ENCODE data around the gene TRIO. TPM values are rescaled to one million over a fixed set of nuclear protein-coding genes. Genes with fewer than 3 reads are reported as not detected.

TRIO gene
- total and polyA plus RNA-seq, 2 donors (not counting 3 experiments of a cell fraction or from before 2014, with no cell fraction given), result 82.9 to 248 TPM

DNA sequence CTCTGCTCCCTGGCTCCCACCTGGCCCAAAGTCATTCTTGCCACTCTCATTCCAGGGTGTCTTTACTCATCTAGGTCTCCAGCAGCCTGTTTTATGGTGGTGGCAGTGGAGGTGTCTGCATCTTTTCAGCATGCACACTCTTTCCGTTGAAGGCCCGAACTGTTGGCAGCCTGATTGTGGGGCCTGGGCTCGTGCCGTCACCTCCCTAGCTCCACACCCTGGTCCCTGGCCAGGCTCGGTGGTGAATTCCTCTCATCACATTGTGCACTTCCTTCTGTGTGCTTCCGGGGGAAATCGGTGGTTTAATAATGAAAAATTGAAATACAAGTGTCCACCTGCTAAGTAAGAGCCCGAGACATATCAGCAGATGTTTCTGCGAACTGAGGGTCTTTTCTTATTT lies 214.3 kb downstream of the TRIO start:
- Histone ChIP-seq H3K27ac (ENCODE audit: insufficient read depth, low read depth, low read length) (no peak overlapping the region), H3K9me1 (replicated peaks; ENCODE audit: control insufficient read depth, extremely low read depth, insufficient read depth, low read length) (no peaks in the 10 kb centered on the region), H3K9me3 (replicated peaks; ENCODE audit: control insufficient read depth, insufficient read depth, low read length) (no peaks in the 10 kb centered on the region), H3K27me3 (ENCODE audit: control insufficient read depth in 2 of 2, insufficient read depth in 2 of 2, low read length in 2 of 2) (no peaks in the 10 kb centered on the region), H3K79me2 (ENCODE audit: control insufficient read depth, insufficient read depth, low read length) (peaks cover 37% of the 10 kb centered on the region), H2AFZ (ENCODE audit: low read depth, low read length) (no peak overlapping the region), H3K4me1 (ENCODE audit: control insufficient read depth, extremely low read depth, insufficient read depth, low read length) (peaks cover 29% of the 10 kb centered on the region), H3K4me3 (replicated peaks in 1 of 3; ENCODE audit: insufficient read depth in 1 of 3, low read depth in 1 of 3, low read length in 3 of 3) (no peak overlapping the region), H3K36me3 (ENCODE audit: control insufficient read depth in 2 of 2, extremely low read depth in 1 of 2, insufficient read depth in 2 of 2, low read length in 2 of 2) (peaks cover 12 to 17% of the 10 kb centered on the region in 2 experiments), H4K20me1 (replicated peaks; ENCODE audit: control insufficient read depth, extremely low read depth, insufficient read depth, low read length) (peaks cover 2% of the 10 kb centered on the region), H3K4me2 (ENCODE audit: insufficient read depth, low read length) (peak overlapping the region; percentile 13), H3K9ac (replicated peaks; ENCODE audit: extremely low read depth, insufficient read depth, low read length) (no peak overlapping the region)
- ChIA-PET CTCF (interaction anchor here (0.7 to 2.7 kb wide), 4 partner anchors 42 to 370 kb away, joined by 3 to 16 read pairs (median 4); no protein-coding TSS in a partner anchor), POLR2A (no interaction called here)
- peak; percentile 67 for FAIRE-seq
- dilution Hi-C loops (cut with MboI; ENCODE audit: extremely low pct_ligation_motif_present, low sequenced_read_pairs), result no loop called here
- intact Hi-C loops (cut with micrococcal nuclease), result no loop called here
- peak; percentile 22 for DNase-seq (ENCODE audit: low read depth, low spot score)
- BruUV-seq (replicated peaks), result no TSS peak
- no peak for TF ChIP-seq JUN (IDR thresholded peaks at IDR 0.05; ENCODE audit: borderline replicate concordance, insufficient read depth, insufficient read length, low read depth)

DNA sequence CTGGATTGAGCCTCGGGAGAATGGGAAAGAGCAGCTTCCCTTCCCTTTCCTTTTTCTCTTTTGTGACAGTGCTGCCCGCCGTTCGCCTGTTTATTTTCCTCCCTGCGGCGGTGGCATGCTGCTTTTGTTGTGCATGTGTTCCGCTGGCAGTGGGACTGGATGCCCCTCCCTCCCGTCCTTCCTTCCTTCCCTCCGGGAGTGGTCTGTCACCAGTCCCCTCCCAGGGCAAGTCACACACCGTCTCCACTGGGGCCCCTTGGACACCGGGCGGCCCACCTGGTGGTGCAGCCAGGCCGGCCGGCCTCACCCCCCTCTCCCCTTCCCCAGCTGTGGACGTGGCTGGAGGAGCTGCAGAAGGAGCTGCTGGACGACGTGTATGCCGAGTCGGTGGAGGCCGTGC lies 214.7 kb downstream of the TRIO start:
- intact Hi-C loops (cut with micrococcal nuclease) (no loop called here), dilution Hi-C loops (cut with MboI; ENCODE audit: extremely low pct_ligation_motif_present, low sequenced_read_pairs) (no loop called here)
- no peak overlapping the region for H3K4me3 ChIP-seq (replicated peaks in 1 of 3; ENCODE audit: insufficient read depth in 1 of 3, low read depth in 1 of 3, low read length in 3 of 3)
- CTCF ChIA-PET, result interaction anchor here (1.2 to 2.7 kb wide), 2 partner anchors 291 to 370 kb away, joined by 4 to 16 read pairs; no protein-coding TSS in a partner anchor
- H3K4me2 ChIP-seq (ENCODE audit: insufficient read depth, low read length), result no peak overlapping the region
- no peak overlapping the region for H2AFZ ChIP-seq (ENCODE audit: low read depth, low read length)
- H3K27ac ChIP-seq (ENCODE audit: insufficient read depth, low read depth, low read length), result no peak overlapping the region
- no peaks in the 10 kb centered on the region for H3K9me3 ChIP-seq (replicated peaks; ENCODE audit: control insufficient read depth, insufficient read depth, low read length)
- no peaks in the 10 kb centered on the region for H3K27me3 ChIP-seq (ENCODE audit: control insufficient read depth in 2 of 2, insufficient read depth in 2 of 2, low read length in 2 of 2)
- POLR2A ChIA-PET, result no interaction called here
- peaks cover 12 to 17% of the 10 kb centered on the region in 2 experiments for H3K36me3 ChIP-seq (ENCODE audit: control insufficient read depth in 2 of 2, extremely low read depth in 1 of 2, insufficient read depth in 2 of 2, low read length in 2 of 2)
- no peaks in the 10 kb centered on the region for H3K9me1 ChIP-seq (replicated peaks; ENCODE audit: control insufficient read depth, extremely low read depth, insufficient read depth, low read length)
- FAIRE-seq (no peak), DNase-seq (ENCODE audit: low read depth, low spot score) (no peak)
- H3K9ac ChIP-seq (replicated peaks; ENCODE audit: extremely low read depth, insufficient read depth, low read length), result no peak overlapping the region
- peaks cover 2% of the 10 kb centered on the region for H4K20me1 ChIP-seq (replicated peaks; ENCODE audit: control insufficient read depth, extremely low read depth, insufficient read depth, low read length)
- TF ChIP-seq POLR2A (IDR thresholded peaks at IDR 0.05; ENCODE audit: low read depth, low read length), result no peak
- no peak for TF ChIP-seq MYC (IDR thresholded peaks at IDR 0.05; ENCODE audit: low read depth, low read length)
- TF ChIP-seq, protein P1, sequence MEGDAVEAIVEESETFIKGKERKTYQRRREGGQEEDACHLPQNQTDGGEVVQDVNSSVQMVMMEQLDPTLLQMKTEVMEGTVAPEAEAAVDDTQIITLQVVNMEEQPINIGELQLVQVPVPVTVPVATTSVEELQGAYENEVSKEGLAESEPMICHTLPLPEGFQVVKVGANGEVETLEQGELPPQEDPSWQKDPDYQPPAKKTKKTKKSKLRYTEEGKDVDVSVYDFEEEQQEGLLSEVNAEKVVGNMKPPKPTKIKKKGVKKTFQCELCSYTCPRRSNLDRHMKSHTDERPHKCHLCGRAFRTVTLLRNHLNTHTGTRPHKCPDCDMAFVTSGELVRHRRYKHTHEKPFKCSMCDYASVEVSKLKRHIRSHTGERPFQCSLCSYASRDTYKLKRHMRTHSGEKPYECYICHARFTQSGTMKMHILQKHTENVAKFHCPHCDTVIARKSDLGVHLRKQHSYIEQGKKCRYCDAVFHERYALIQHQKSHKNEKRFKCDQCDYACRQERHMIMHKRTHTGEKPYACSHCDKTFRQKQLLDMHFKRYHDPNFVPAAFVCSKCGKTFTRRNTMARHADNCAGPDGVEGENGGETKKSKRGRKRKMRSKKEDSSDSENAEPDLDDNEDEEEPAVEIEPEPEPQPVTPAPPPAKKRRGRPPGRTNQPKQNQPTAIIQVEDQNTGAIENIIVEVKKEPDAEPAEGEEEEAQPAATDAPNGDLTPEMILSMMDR (IDR thresholded peaks at IDR 0.05; ENCODE audit: extremely low read depth in 1 of 2, insufficient read depth in 1 of 2, low read depth in 1 of 2, low read length in 2 of 2), result no peak
- TF ChIP-seq FOS (IDR thresholded peaks at IDR 0.05; ENCODE audit: borderline replicate concordance, insufficient read depth, low read length), result no peak
- no peak for TF ChIP-seq EZH2 (IDR thresholded peaks at IDR 0.05; ENCODE audit: borderline replicate concordance, low read depth, low read length, severe bottlenecking)
- no peak for TF ChIP-seq JUN (IDR thresholded peaks at IDR 0.05; ENCODE audit: borderline replicate concordance, insufficient read depth, insufficient read length, low read depth)
- TF ChIP-seq POLR2AphosphoS5 (IDR thresholded peaks at IDR 0.05; ENCODE audit: insufficient read depth, low read depth, low read length), result no peak
- TF ChIP-seq, protein P2, sequence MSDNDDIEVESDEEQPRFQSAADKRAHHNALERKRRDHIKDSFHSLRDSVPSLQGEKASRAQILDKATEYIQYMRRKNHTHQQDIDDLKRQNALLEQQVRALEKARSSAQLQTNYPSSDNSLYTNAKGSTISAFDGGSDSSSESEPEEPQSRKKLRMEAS (IDR thresholded peaks at IDR 0.05; ENCODE audit: insufficient read depth, insufficient read length), result no peak
- no peak for TF ChIP-seq GATA2 (IDR thresholded peaks at IDR 0.05; ENCODE audit: insufficient read depth, insufficient read length, low read depth, low read length)
- BruUV-seq (replicated peaks), result no TSS peak
- peaks cover 29% of the 10 kb centered on the region for H3K4me1 ChIP-seq (ENCODE audit: control insufficient read depth, extremely low read depth, insufficient read depth, low read length)
- H3K79me2 ChIP-seq (ENCODE audit: control insufficient read depth, insufficient read depth, low read length), result peaks cover 33% of the 10 kb centered on the region
